H1 (cell line): ENCODE measurements around the gene RBP3. TPM values are rescaled to one million over a fixed set of nuclear protein-coding genes. Genes with fewer than 3 reads are reported as not detected.

Source experiments
- CTCF ChIA-PET: fragments of 300-600 bp; sonication (Branson Sonifier 250); formaldehyde crosslinking; loops from one replicate; lab custom pipeline; 2021; ENCODE audit not compliant: partially characterized antibody; lab: Charles Lee
- POLR2A ChIA-PET: fragments of 300-600 bp; sonication (Branson Sonifier 250); formaldehyde crosslinking; loops from one replicate; lab custom pipeline; 2021; ENCODE audit warnings: inconsistent platforms; ENCODE audit not compliant: partially characterized antibody; lab: Charles Lee
- DNase-seq, 2 experiments: peaks; one replicate each; pipeline versions ENCODE4 v3.0.0 to v3.0.0-alpha.2; 2010 to 2022; ENCODE audit warnings: low spot score in 2 of 2, low read depth in 1 of 2, mixed read lengths in 1 of 2
- FAIRE-seq: peaks from 2 replicates; lab custom pipeline; 2011; peaks lifted over from hg19 to GRCh38; lab: Jason Lieb, UNC
- H2AFZ ChIP-seq: 2 replicates; pipeline ENCODE4 v1.8.1; 2012; ENCODE audit warnings: low read length, inconsistent platforms
- H2AK5ac ChIP-seq: 2 replicates; pipeline ENCODE4 v1.6.1; 2013; ENCODE audit warnings: low read depth, low read length
- H2BK120ac ChIP-seq: replicated peaks from 2 replicates; pipeline ENCODE3; 2013; ENCODE audit warnings: low read depth, low read length, inconsistent platforms
- H2BK12ac ChIP-seq: 2 replicates; pipeline ENCODE4 v1.6.1; 2013; ENCODE audit warnings: low read depth, low read length
- H2BK15ac ChIP-seq: 2 replicates; pipeline ENCODE4 v1.6.1; 2013; ENCODE audit warnings: low read length
- H2BK20ac ChIP-seq: 2 replicates; pipeline ENCODE4 v1.6.1; 2013; ENCODE audit warnings: low read length
- H2BK5ac ChIP-seq: 2 replicates; pipeline ENCODE4 v1.6.1; 2013; ENCODE audit warnings: low read depth, low read length
- H3K14ac ChIP-seq: 2 replicates; pipeline ENCODE4 v1.6.1; 2013; ENCODE audit warnings: inconsistent platforms; ENCODE audit not compliant: insufficient read length
- H3K18ac ChIP-seq: 2 replicates; pipeline ENCODE4 v1.6.1; 2013; ENCODE audit warnings: low read length; ENCODE audit errors: extremely low read depth
- H3K23ac ChIP-seq: 2 replicates; pipeline ENCODE4 v1.6.1; 2013; ENCODE audit warnings: inconsistent platforms; ENCODE audit not compliant: insufficient read length
- H3K23me2 ChIP-seq: 2 replicates; pipeline ENCODE4 v1.6.1; 2013; ENCODE audit warnings: low read depth, low read length
- H3K27ac ChIP-seq: 2 replicates; pipeline ENCODE4 v1.6.1; 2011; ENCODE audit warnings: low read depth, low read length, inconsistent platforms
- H3K27me3 ChIP-seq, 4 experiments: replicated peaks in 1 of 4; 1 replicate in 1 of 4; 2 replicates in 3 of 4; pipeline versions ENCODE4 v1.6.1 to v1.8.1; 2011 to 2013; ENCODE audit warnings: low read length in 3 of 4, mild to moderate bottlenecking in 3 of 4, inconsistent platforms in 2 of 4, mixed read lengths in 2 of 4, moderate library complexity in 1 of 4; ENCODE audit not compliant: control insufficient read depth in 3 of 4, insufficient read depth in 3 of 4; ENCODE audit errors: extremely low read depth in 1 of 4
- H3K36me3 ChIP-seq, 4 experiments: 2 replicates each; pipeline versions ENCODE4 v1.6.1 to v1.8.1; 2011 to 2013; ENCODE audit warnings: mild to moderate bottlenecking in 4 of 4, low read length in 3 of 4, moderate library complexity in 2 of 4, control low read depth in 1 of 4, inconsistent platforms in 1 of 4; ENCODE audit not compliant: insufficient read depth in 4 of 4, control insufficient read depth in 2 of 4
- H3K4ac ChIP-seq: replicated peaks from 2 replicates; pipeline ENCODE3; 2013; ENCODE audit warnings: low read length, low read depth, mixed read lengths, inconsistent platforms; ENCODE audit not compliant: insufficient read length
- H3K4me1 ChIP-seq, 4 experiments: replicated peaks in 1 of 4; 1 replicate in 1 of 4; 2 replicates in 3 of 4; pipeline versions ENCODE4 v1.6.1 to v1.8.1; 2011 to 2013; ENCODE audit warnings: low read length in 3 of 4, inconsistent platforms in 2 of 4, mixed read lengths in 1 of 4; ENCODE audit not compliant: insufficient read depth in 4 of 4, control insufficient read depth in 3 of 4
- H3K4me2 ChIP-seq, 2 experiments: 2 replicates each; pipeline versions ENCODE4 v1.6.1 to v1.8.1; 2011 to 2013; ENCODE audit warnings: low read depth in 2 of 2, low read length in 2 of 2, control low read depth in 1 of 2, inconsistent platforms in 1 of 2, mild to moderate bottlenecking in 1 of 2; ENCODE audit not compliant: insufficient read depth in 1 of 2
- H3K4me3 ChIP-seq, 4 experiments: fragments of 200-600, 300-600 bp in 1 of 4; sonication (generic), shearing (Covaris generic), sonication (Bioruptor Twin) in 1 of 4; 2 replicates each; pipeline versions ENCODE4 v1.5.1 to v1.8.1; 2011 to 2016; ENCODE audit warnings: low read length in 4 of 4, low read depth in 3 of 4, control low read depth in 2 of 4, inconsistent platforms in 2 of 4, mild to moderate bottlenecking in 2 of 4, mixed read lengths in 1 of 4, moderate library complexity in 1 of 4; ENCODE audit not compliant: insufficient read depth in 2 of 4; ENCODE audit errors: extremely low read depth in 1 of 4
- H3K56ac ChIP-seq: replicated peaks from 2 replicates; pipeline ENCODE3; 2013; ENCODE audit warnings: low read depth, mild to moderate bottlenecking, mixed read lengths, low read length, inconsistent platforms; ENCODE audit not compliant: insufficient read length
- H3K79me1 ChIP-seq: 2 replicates; pipeline ENCODE4 v1.6.1; 2013; ENCODE audit warnings: low read depth, low read length, control low read depth
- H3K79me2 ChIP-seq, 2 experiments: 2 replicates each; pipeline versions ENCODE4 v1.6.1 to v1.8.1; 2012 to 2013; ENCODE audit warnings: low read length in 2 of 2, mild to moderate bottlenecking in 2 of 2, inconsistent platforms in 1 of 2; ENCODE audit not compliant: insufficient read depth in 2 of 2, control insufficient read depth in 1 of 2
- H3K9ac ChIP-seq, 4 experiments: replicated peaks in 1 of 4; 1 replicate in 1 of 4; 2 replicates in 3 of 4; pipeline versions ENCODE4 v1.6.1 to v1.8.1; 2011 to 2013; ENCODE audit warnings: low read depth in 3 of 4, low read length in 3 of 4, control low read depth in 2 of 4, mild to moderate bottlenecking in 2 of 4, moderate library complexity in 2 of 4, inconsistent platforms in 1 of 4; ENCODE audit errors: extremely low read depth in 1 of 4
- H3K9me3 ChIP-seq, 2 experiments: 2 replicates each; pipeline versions ENCODE4 v1.6.1 to v1.8.1; 2012 to 2013; ENCODE audit warnings: mild to moderate bottlenecking in 2 of 2, moderate library complexity in 2 of 2, control low read depth in 1 of 2, inconsistent platforms in 1 of 2, low read depth in 1 of 2, low read length in 1 of 2, mixed read lengths in 1 of 2; ENCODE audit not compliant: insufficient read depth in 2 of 2
- H4K20me1 ChIP-seq, 2 experiments: replicated peaks in 1 of 2; 2 replicates each; pipeline versions ENCODE3 to v1.8.1; 2011 to 2013; ENCODE audit warnings: inconsistent platforms in 2 of 2, low read length in 2 of 2, mild to moderate bottlenecking in 1 of 2; ENCODE audit not compliant: insufficient read depth in 2 of 2, control insufficient read depth in 1 of 2
- H4K5ac ChIP-seq: 2 replicates; pipeline ENCODE4 v1.6.1; 2013; ENCODE audit warnings: low read length, low read depth, mixed read lengths, inconsistent platforms; ENCODE audit not compliant: insufficient read length
- H4K8ac ChIP-seq: 2 replicates; pipeline ENCODE4 v1.8.0; 2013; ENCODE audit warnings: mild to moderate bottlenecking, moderate library complexity, low read length, inconsistent platforms; ENCODE audit not compliant: insufficient read depth; ENCODE audit errors: extremely low read depth
- H4K91ac ChIP-seq: replicated peaks from 2 replicates; pipeline ENCODE3; 2013; ENCODE audit warnings: low read length, mixed read lengths, inconsistent platforms; ENCODE audit not compliant: insufficient read length
- ASH2L ChIP-seq: fragments of 200-600, 300-600 bp; sonication (generic); IDR thresholded peaks from one replicate; pipeline ENCODE4 v1.7.1; 2017; ENCODE audit warnings: low read length
- GTF2F1 ChIP-seq: IDR thresholded peaks from 2 replicates; pipeline ENCODE4 v1.6.1; 2012; ENCODE audit warnings: low read depth, low read length, improper control_type of control experiment, borderline replicate concordance
- RAD21 ChIP-seq, 2 experiments: IDR thresholded peaks in 1 of 2; conservative IDR thresholded peaks in 1 of 2; 2 replicates each; pipeline ENCODE4 v1.6.1; 2011; ENCODE audit warnings: low read depth in 2 of 2, low read length in 2 of 2, improper control_type of control experiment in 1 of 2, inconsistent platforms in 1 of 2, mild to moderate bottlenecking in 1 of 2, moderate library complexity in 1 of 2
- TAF1 ChIP-seq: IDR thresholded peaks from 2 replicates; pipeline ENCODE4 v1.6.1; 2011; ENCODE audit warnings: mild to moderate bottlenecking, low read depth, low read length
- TEAD4 ChIP-seq: IDR thresholded peaks from 2 replicates; pipeline ENCODE4 v1.6.1; 2012; ENCODE audit warnings: low read depth, low read length, inconsistent platforms, mixed read lengths
- WGBS, 2 experiments: shearing (Covaris generic) in 1 of 2; methylation state at CpG; one replicate each; pipeline versions ENCODE4 v1.1.6 to v1.1.7; 2013 to 2015; ENCODE audit warnings: low lambda C conversion rate in 2 of 2, mixed read lengths in 2 of 2, inconsistent platforms in 1 of 2, low coverage in 1 of 2, missing lambda C conversion rate in 1 of 2; ENCODE audit not compliant: insufficient replicate concordance in 2 of 2, insufficient coverage in 1 of 2, insufficient read length in 1 of 2; ENCODE audit errors: extremely low coverage in 1 of 2, missing lambda C conversion rate in 1 of 2; 5-methylcytosine and 5-hydroxymethylcytosine counted together
- polyA plus RNA-seq, 7 experiments: library from polyadenylated mRNA; depleted of rRNA in 3 of 7; stranded (reverse) in 5 of 7; unstranded in 2 of 7; fragments of >200 nt in 5 of 7; fragments of 200-250 nt in 2 of 7; gene quantifications; 1 replicate in 5 of 7; 2 replicates in 1 of 7; 4 replicates in 1 of 7; pipeline versions ENCODE4 v1.2.1 to v1.2.3, GENCODE V29; 2011 to 2013; ENCODE audit warnings: missing spikeins in 2 of 7, mixed read lengths in 2 of 7
- total RNA-seq: library from RNA; stranded (reverse); fragmentation: NEBNext Ultra II Directional; extraction: Animal tissue kit (Norgen Biotek cat#: 25700); gene quantifications from 2 replicates; pipeline ENCODE4 v1.2.1, GENCODE V29; 2021
- TF ChIP-seq, protein P1 (sequence below), 3 experiments: IDR thresholded peaks; 1 replicate in 2 of 3; 2 replicates in 1 of 3; pipeline versions ENCODE4 v1.5.1 to v1.6.1; 2011; ENCODE audit warnings: low read length in 3 of 3, mild to moderate bottlenecking in 3 of 3, inconsistent platforms in 2 of 3, low read depth in 1 of 3, moderate library complexity in 1 of 3; ENCODE audit not compliant: insufficient read depth in 1 of 3; ENCODE audit errors: control extremely low read depth in 1 of 3

Gene RBP3
- total and polyA plus RNA-seq, 2 of the 8 experiments (the other 6 are each of a cell fraction or from before 2014, with no cell fraction given): not detected

- H3K23ac ChIP-seq: no peak overlapping the region
- no peaks in the 10 kb centered on the region for H3K79me1 ChIP-seq
- ChIA-PET CTCF (interaction anchor here (1.2 to 14.6 kb wide), 7 partner anchors 8 to 362 kb away, joined by 3 to 132 read pairs (median 5); no protein-coding TSS in a partner anchor), POLR2A (no interaction called here)
- H2AK5ac ChIP-seq: no peak overlapping the region
- no peaks in the 10 kb centered on the region for H3K36me3 ChIP-seq
- H3K56ac ChIP-seq: no peak overlapping the region
- FAIRE-seq: no peak
- no peak overlapping the region for H2BK15ac ChIP-seq
- TF ChIP-seq TAF1 (no peak), TEAD4 (no peak), GTF2F1 (no peak), RAD21 (IDR thresholded peaks at IDR 0.05 in 1 of 2, conservative IDR thresholded peaks at IDR 0.05 in 1 of 2; ENCODE audit: low read depth in 2 of 2, low read length in 2 of 2) (peak in 1 of 2 experiments; percentile 31; a peak in 2 of 4 replicates), ASH2L (no peak)
- TF ChIP-seq, protein P1, sequence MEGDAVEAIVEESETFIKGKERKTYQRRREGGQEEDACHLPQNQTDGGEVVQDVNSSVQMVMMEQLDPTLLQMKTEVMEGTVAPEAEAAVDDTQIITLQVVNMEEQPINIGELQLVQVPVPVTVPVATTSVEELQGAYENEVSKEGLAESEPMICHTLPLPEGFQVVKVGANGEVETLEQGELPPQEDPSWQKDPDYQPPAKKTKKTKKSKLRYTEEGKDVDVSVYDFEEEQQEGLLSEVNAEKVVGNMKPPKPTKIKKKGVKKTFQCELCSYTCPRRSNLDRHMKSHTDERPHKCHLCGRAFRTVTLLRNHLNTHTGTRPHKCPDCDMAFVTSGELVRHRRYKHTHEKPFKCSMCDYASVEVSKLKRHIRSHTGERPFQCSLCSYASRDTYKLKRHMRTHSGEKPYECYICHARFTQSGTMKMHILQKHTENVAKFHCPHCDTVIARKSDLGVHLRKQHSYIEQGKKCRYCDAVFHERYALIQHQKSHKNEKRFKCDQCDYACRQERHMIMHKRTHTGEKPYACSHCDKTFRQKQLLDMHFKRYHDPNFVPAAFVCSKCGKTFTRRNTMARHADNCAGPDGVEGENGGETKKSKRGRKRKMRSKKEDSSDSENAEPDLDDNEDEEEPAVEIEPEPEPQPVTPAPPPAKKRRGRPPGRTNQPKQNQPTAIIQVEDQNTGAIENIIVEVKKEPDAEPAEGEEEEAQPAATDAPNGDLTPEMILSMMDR (IDR thresholded peaks at IDR 0.05; ENCODE audit: control extremely low read depth in 1 of 3, insufficient read depth in 1 of 3, low read depth in 1 of 3, low read length in 3 of 3): peak in 2 of 3 experiments; percentile 15 to 20; a peak in 2 of 4 replicates
- TF ChIP-seq, all 59 proteins: peak for 2
- no peak overlapping the region for H3K4ac ChIP-seq
- H3K4me3 ChIP-seq: no peak overlapping the region
- no peaks in the 10 kb centered on the region for H3K9me3 ChIP-seq
- H2BK20ac ChIP-seq: 0 out of 2 replicates have a peak overlapping the region, but pooled peaks have one; percentile 21
- no peak overlapping the region for H2BK5ac ChIP-seq
- no peak overlapping the region for H2BK120ac ChIP-seq
- 83% methylated on average over 4 of the region's 4 CpGs; no CpG with 5 or more reads in 1 of the 2 experiments for WGBS, 2 experiments
- no peak overlapping the region for H4K8ac ChIP-seq
- no peak overlapping the region for H3K14ac ChIP-seq
- no peaks in the 10 kb centered on the region for H3K23me2 ChIP-seq
- H3K79me2 ChIP-seq: no peaks in the 10 kb centered on the region
- H3K27ac ChIP-seq: no peak overlapping the region
- H4K20me1 ChIP-seq: no peaks in the 10 kb centered on the region
- H2BK12ac ChIP-seq: no peak overlapping the region
- no peak overlapping the region for H3K18ac ChIP-seq
- no peaks in the 10 kb centered on the region; a peak in 1 of 7 replicates for H3K27me3 ChIP-seq
- no peaks in the 10 kb centered on the region; a peak in 1 of 7 replicates for H3K4me1 ChIP-seq
- no peak for DNase-seq
- no peak overlapping the region for H3K9ac ChIP-seq
- no peak overlapping the region for H2AFZ ChIP-seq
- no peak overlapping the region for H4K5ac ChIP-seq
- H3K4me2 ChIP-seq: no peak overlapping the region
- H4K91ac ChIP-seq: no peak overlapping the region
Observed at GRCh38 chr10:47354165-47354564, 6.0 kb downstream of the RBP3 start.
